22Rv1 (cell line): ENCODE results near the gene ZSCAN9.

Experiments
- ZFX ChIP-seq: fragments of 450-650 bp; IDR thresholded peaks from 2 replicates; pipeline ENCODE4 v1.6.1; 2017; ENCODE audit warnings: antibody characterized with exemption, borderline replicate concordance
- TF ChIP-seq, protein P1 (sequence below): fragments of 450-650 bp; IDR thresholded peaks from 2 replicates; pipeline ENCODE4 v1.5.1; 2017; ENCODE audit warnings: mild to moderate bottlenecking

DNA sequence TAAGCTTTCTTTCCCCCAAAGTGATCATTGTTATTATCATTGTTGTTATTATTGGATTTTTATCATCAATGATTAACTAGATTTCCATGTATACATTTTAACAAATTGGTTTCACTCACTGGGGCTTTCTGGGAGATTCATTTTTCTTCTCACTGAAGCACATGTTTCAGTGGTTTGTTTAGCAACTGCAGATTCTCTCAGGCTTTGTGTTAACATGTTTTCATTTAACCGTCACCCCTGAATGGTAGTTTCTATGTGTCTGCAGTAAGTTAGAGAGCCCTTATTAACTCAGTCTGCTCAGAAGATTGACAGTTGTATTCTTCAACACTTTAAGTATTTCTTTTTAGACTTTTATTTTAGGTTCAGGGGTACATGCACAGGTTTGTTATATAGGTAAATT is 14.6 kb downstream of the ZSCAN9 start:
- TF ChIP-seq, protein P1, sequence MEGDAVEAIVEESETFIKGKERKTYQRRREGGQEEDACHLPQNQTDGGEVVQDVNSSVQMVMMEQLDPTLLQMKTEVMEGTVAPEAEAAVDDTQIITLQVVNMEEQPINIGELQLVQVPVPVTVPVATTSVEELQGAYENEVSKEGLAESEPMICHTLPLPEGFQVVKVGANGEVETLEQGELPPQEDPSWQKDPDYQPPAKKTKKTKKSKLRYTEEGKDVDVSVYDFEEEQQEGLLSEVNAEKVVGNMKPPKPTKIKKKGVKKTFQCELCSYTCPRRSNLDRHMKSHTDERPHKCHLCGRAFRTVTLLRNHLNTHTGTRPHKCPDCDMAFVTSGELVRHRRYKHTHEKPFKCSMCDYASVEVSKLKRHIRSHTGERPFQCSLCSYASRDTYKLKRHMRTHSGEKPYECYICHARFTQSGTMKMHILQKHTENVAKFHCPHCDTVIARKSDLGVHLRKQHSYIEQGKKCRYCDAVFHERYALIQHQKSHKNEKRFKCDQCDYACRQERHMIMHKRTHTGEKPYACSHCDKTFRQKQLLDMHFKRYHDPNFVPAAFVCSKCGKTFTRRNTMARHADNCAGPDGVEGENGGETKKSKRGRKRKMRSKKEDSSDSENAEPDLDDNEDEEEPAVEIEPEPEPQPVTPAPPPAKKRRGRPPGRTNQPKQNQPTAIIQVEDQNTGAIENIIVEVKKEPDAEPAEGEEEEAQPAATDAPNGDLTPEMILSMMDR: no peak
- TF ChIP-seq ZFX: no peak
